H1 (cell line): ENCODE results near the gene PIWIL1. TPM values are rescaled to one million over a fixed set of nuclear protein-coding genes. Genes with fewer than 3 reads are reported as not detected.

Experiments
- EZH2 ChIP-seq: fragments of 200-600 bp; sonication (generic); IDR thresholded peaks from 2 replicates; pipeline ENCODE4 v1.7.1; 2012; ENCODE audit warnings: low read depth, mild to moderate bottlenecking, moderate library complexity, low read length, inconsistent platforms; ENCODE audit not compliant: severe bottlenecking
- polyA plus RNA-seq, 7 experiments: library from polyadenylated mRNA; depleted of rRNA in 3 of 7; stranded (reverse) in 5 of 7; unstranded in 2 of 7; fragments of >200 nt in 5 of 7; fragments of 200-250 nt in 2 of 7; gene quantifications; 1 replicate in 5 of 7; 2 replicates in 1 of 7; 4 replicates in 1 of 7; pipeline versions ENCODE4 v1.2.1 to v1.2.3, GENCODE V29; 2011 to 2013; ENCODE audit warnings: missing spikeins in 2 of 7, mixed read lengths in 2 of 7
- total RNA-seq: library from RNA; stranded (reverse); fragmentation: NEBNext Ultra II Directional; extraction: Animal tissue kit (Norgen Biotek cat#: 25700); gene quantifications from 2 replicates; pipeline ENCODE4 v1.2.1, GENCODE V29; 2021

Gene PIWIL1
- total and polyA plus RNA-seq, 2 of the 8 experiments (the other 6 are each of a cell fraction or from before 2014, with no cell fraction given) = not detected

GRCh38 chr12:130362060-130362459, 24.4 kb downstream of the PIWIL1 start (continued):
- no peak for TF ChIP-seq EZH2
